Measurements from ENCODE around the gene SAMD7.

Gene SAMD7

GRCh38 chr3:169939751-169940150 is 28.4 kb downstream of the SAMD7 start:
- Histone ChIP-seq H3K4me1 (ENCODE audit: control insufficient read depth, insufficient read depth, low read length) (no peaks in the 10 kb centered on the region), H3K36me3 (ENCODE audit: control insufficient read depth in 2 of 2, insufficient read depth in 1 of 2, low read length in 2 of 2) (no peaks in the 10 kb centered on the region), H3K4me3 (ENCODE audit: low read depth, low read length) (no peak overlapping the region), H3K9me3 (ENCODE audit: control insufficient read depth, insufficient read depth, low read depth, low read length) (no peaks in the 10 kb centered on the region), H3K27ac (ENCODE audit: extremely low read depth, low read depth, low read length) (no peak overlapping the region)
- TF ChIP-seq ZNF501 (tag by site-specific recombination; IDR thresholded peaks at IDR 0.05) (no peak), GLIS2 (tag by site-specific recombination; IDR thresholded peaks at IDR 0.05) (no peak), ZNF776 (tag by site-specific recombination; IDR thresholded peaks at IDR 0.05; ENCODE audit: borderline replicate concordance) (no peak), ZNF629 (tag by site-specific recombination; IDR thresholded peaks at IDR 0.05) (no peak), ZNF423 (tag by site-specific recombination; IDR thresholded peaks at IDR 0.05) (no peak), PRDM10 (tag by site-specific recombination; IDR thresholded peaks at IDR 0.05) (no peak), ZNF391 (tag by site-specific recombination; IDR thresholded peaks at IDR 0.05; ENCODE audit: borderline replicate concordance, low read depth) (no peak), KLF10 (tag by site-specific recombination; IDR thresholded peaks at IDR 0.05) (no peak), ZXDB (tag by site-specific recombination; IDR thresholded peaks at IDR 0.05) (no peak), ZNF558 (tag by site-specific recombination; IDR thresholded peaks at IDR 0.05) (no peak), ZSCAN16 (tag by site-specific recombination; IDR thresholded peaks at IDR 0.05) (no peak), ZBTB17 (tag by site-specific recombination; IDR thresholded peaks at IDR 0.05) (no peak), ZNF354C (tag by site-specific recombination; IDR thresholded peaks at IDR 0.05; ENCODE audit: borderline replicate concordance, low read depth) (no peak), ZNF274 (IDR thresholded peaks at IDR 0.05; ENCODE audit: low read length) (no peak), ZNF274 (tag by site-specific recombination; IDR thresholded peaks at IDR 0.05; ENCODE audit: borderline replicate concordance) (no peak), ZNF146 (tag by site-specific recombination; IDR thresholded peaks at IDR 0.05) (no peak)
- TF ChIP-seq, protein P1, sequence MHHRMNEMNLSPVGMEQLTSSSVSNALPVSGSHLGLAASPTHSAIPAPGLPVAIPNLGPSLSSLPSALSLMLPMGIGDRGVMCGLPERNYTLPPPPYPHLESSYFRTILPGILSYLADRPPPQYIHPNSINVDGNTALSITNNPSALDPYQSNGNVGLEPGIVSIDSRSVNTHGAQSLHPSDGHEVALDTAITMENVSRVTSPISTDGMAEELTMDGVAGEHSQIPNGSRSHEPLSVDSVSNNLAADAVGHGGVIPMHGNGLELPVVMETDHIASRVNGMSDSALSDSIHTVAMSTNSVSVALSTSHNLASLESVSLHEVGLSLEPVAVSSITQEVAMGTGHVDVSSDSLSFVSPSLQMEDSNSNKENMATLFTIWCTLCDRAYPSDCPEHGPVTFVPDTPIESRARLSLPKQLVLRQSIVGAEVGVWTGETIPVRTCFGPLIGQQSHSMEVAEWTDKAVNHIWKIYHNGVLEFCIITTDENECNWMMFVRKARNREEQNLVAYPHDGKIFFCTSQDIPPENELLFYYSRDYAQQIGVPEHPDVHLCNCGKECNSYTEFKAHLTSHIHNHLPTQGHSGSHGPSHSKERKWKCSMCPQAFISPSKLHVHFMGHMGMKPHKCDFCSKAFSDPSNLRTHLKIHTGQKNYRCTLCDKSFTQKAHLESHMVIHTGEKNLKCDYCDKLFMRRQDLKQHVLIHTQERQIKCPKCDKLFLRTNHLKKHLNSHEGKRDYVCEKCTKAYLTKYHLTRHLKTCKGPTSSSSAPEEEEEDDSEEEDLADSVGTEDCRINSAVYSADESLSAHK (tag by site-specific recombination; IDR thresholded peaks at IDR 0.05) = no peak
- TF ChIP-seq, protein P2, sequence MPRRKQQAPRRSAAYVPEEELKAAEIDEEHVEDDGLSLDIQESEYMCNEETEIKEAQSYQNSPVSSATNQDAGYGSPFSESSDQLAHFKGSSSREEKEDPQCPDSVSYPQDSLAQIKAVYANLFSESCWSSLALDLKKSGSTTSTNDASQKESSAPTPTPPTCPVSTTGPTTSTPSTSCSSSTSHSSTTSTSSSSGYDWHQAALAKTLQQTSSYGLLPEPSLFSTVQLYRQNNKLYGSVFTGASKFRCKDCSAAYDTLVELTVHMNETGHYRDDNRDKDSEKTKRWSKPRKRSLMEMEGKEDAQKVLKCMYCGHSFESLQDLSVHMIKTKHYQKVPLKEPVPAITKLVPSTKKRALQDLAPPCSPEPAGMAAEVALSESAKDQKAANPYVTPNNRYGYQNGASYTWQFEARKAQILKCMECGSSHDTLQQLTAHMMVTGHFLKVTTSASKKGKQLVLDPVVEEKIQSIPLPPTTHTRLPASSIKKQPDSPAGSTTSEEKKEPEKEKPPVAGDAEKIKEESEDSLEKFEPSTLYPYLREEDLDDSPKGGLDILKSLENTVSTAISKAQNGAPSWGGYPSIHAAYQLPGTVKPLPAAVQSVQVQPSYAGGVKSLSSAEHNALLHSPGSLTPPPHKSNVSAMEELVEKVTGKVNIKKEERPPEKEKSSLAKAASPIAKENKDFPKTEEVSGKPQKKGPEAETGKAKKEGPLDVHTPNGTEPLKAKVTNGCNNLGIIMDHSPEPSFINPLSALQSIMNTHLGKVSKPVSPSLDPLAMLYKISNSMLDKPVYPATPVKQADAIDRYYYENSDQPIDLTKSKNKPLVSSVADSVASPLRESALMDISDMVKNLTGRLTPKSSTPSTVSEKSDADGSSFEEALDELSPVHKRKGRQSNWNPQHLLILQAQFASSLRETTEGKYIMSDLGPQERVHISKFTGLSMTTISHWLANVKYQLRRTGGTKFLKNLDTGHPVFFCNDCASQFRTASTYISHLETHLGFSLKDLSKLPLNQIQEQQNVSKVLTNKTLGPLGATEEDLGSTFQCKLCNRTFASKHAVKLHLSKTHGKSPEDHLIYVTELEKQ (tag by site-specific recombination; IDR thresholded peaks at IDR 0.05; ENCODE audit: borderline replicate concordance) = no peak
- CTCF ChIA-PET = no interaction called here
- POLR2A ChIA-PET = no interaction called here

All from HEK293 (cell line).